ENCODE results near the gene ITGB5.
A peak's percentile ranks its signal among the peaks of the same experiment; 100 is the strongest.

ITGB5 gene

DNA sequence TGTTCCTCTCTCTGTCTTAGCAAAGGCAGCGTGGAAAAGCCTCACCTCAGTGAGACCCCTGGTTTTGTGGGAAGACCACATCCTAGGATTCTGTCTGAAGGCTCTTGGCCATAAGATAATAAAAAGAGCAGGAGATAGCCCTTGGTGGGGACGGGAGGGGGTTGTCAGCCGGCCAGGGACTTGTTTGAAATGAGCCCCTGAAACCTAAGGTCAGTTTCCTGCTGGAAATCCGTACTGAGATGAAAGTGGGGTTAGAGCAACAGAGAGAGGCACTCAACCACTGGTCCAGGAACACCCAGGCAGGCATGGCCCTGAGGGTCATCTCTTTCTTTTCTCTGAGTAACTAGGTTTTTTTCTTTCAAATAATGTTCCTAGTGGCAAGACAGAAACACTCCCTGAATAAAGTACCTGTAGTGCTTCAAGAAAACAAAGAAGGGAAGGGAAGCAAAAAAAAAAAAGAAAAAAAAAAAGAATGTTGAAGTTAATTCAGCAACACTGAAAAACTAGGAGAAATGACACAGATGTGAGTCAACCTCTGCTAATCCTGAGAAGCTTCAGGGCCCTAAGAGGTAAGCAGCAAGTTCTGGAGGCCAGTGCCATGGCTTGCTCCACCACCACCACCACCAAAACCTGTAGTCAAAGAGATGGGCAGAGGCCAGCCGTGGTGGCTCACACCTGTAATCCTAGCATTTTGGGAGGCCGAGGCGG lies 3.2 kb downstream of the ITGB5 start:
- Mint-ChIP-seq H3K27me3 (peaks cover 70% of the 10 kb centered on the region), H3K4me3 (no peak overlapping the region), H3K4me1 (peaks cover 11% of the 10 kb centered on the region), H3K9me3 (no peaks in the 10 kb centered on the region), H3K27ac (no peak overlapping the region), H3K36me3 (no peaks in the 10 kb centered on the region)
- ATAC-seq: no peak

- no peaks in the 10 kb centered on the region for H3K9me3 Mint-ChIP-seq
- no peaks in the 10 kb centered on the region for H3K36me3 Mint-ChIP-seq
- H3K4me3 Mint-ChIP-seq: no peak overlapping the region
- no peak for ATAC-seq
- peaks cover 15% of the 10 kb centered on the region for H3K4me1 Mint-ChIP-seq
- H3K27me3 Mint-ChIP-seq: peaks cover 66% of the 10 kb centered on the region
- no peak overlapping the region for H3K27ac Mint-ChIP-seq
These were observed 4.1 kb downstream of the ITGB5 start for GRCh38 chr3:124882816-124883747.

DNA sequence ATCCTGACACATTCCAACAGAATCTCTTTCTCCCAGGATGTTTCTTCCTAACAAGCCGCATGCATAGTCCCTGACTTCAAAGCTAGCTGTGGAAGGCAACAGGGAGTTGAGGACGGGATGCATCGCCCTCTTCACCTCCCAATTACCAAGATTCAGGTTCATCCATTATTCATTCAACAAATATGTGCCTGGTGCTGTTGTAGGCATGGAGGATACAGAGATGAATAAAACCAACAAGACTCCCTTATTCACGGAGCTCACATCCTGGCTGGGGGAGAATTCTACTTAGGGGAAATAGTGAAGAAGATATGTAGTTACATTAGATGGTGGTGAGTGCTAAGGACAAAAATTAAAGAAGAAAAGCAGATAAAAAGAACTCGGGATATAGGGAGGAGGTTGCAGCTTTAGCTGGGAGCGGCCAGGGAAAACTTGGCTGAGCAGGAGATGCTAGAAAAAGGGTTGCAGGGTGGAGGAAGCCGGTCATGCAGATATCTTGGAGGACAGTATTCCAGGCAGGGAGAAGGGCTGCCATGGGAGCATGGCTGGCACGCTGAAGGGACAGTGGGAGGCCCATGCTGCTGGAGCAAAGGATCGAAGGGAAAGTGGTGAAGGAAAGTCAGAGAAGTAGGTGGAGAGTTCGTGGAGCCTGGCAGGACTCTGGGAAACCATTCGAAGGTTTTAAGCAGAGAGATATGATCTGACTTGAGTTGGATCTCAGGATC lies 5.0 kb downstream of the ITGB5 start:
- H3K9me3 Mint-ChIP-seq: no peaks in the 10 kb centered on the region
- H3K27ac Mint-ChIP-seq: no peak overlapping the region
- no peaks in the 10 kb centered on the region for H3K36me3 Mint-ChIP-seq
- ATAC-seq: no peak
- H3K4me1 Mint-ChIP-seq: peaks cover 15% of the 10 kb centered on the region
- H3K27me3 Mint-ChIP-seq: peaks cover 57% of the 10 kb centered on the region
- no peak overlapping the region for H3K4me3 Mint-ChIP-seq

- H3K27me3 Mint-ChIP-seq: peaks cover 53% of the 10 kb centered on the region
- no peak overlapping the region for H3K27ac Mint-ChIP-seq
- peaks cover 8% of the 10 kb centered on the region for H3K4me1 Mint-ChIP-seq
- no peaks in the 10 kb centered on the region for H3K36me3 Mint-ChIP-seq
- H3K9me3 Mint-ChIP-seq: no peaks in the 10 kb centered on the region
- ATAC-seq: no peak
- H3K4me3 Mint-ChIP-seq: no peak overlapping the region
These were observed 7.9 kb downstream of the ITGB5 start for GRCh38 chr3:124879337-124879680.

- H3K36me3 Mint-ChIP-seq: no peaks in the 10 kb centered on the region
- peaks cover 53% of the 10 kb centered on the region for H3K27me3 Mint-ChIP-seq
- peak; percentile 59 for ATAC-seq
- H3K4me3 Mint-ChIP-seq: no peak overlapping the region
- H3K27ac Mint-ChIP-seq: no peak overlapping the region
- H3K4me1 Mint-ChIP-seq: peaks cover 8% of the 10 kb centered on the region
- H3K9me3 Mint-ChIP-seq: no peaks in the 10 kb centered on the region
These were observed 8.4 kb downstream of the ITGB5 start for GRCh38 chr3:124878561-124879336.

GRCh38 chr3:124877674-124878073 lies 9.5 kb downstream of the ITGB5 start:
- H3K4me1 Mint-ChIP-seq: peaks cover 8% of the 10 kb centered on the region
- peaks cover 58% of the 10 kb centered on the region for H3K27me3 Mint-ChIP-seq
- no peaks in the 10 kb centered on the region for H3K9me3 Mint-ChIP-seq
- no peak overlapping the region for H3K4me3 Mint-ChIP-seq
- no peak overlapping the region for H3K27ac Mint-ChIP-seq
- no peak for ATAC-seq
- no peaks in the 10 kb centered on the region for H3K36me3 Mint-ChIP-seq

DNA sequence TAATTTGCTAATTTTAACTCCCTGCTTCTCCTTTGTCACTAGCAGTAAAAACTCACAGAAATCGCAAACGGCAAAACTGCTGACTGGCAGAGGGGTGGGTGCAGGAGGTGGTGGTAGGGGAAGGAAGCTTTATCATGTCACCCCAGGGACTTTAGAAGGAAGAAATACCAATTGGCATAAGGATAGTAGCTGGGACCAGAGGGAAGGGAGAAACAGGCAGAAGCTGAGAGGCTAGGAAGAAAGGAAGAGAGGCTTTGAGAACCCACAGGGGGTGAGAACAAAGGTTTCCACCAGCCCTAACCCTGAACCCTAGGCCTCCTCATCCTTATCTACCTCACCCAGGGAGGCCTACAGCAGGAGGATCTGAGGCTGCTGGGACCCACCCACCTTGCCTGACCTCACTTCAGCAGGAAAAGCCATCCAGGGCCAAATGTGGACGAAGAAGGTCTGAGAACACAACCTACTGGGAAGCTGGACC lies 10.7 kb downstream of the ITGB5 start:
- H3K27ac Mint-ChIP-seq: no peak overlapping the region
- H3K27me3 Mint-ChIP-seq: peaks cover 58% of the 10 kb centered on the region
- H3K4me1 Mint-ChIP-seq: peaks cover 8% of the 10 kb centered on the region
- ATAC-seq: no peak
- no peaks in the 10 kb centered on the region for H3K9me3 Mint-ChIP-seq
- H3K4me3 Mint-ChIP-seq: no peak overlapping the region
- H3K36me3 Mint-ChIP-seq: no peaks in the 10 kb centered on the region

DNA sequence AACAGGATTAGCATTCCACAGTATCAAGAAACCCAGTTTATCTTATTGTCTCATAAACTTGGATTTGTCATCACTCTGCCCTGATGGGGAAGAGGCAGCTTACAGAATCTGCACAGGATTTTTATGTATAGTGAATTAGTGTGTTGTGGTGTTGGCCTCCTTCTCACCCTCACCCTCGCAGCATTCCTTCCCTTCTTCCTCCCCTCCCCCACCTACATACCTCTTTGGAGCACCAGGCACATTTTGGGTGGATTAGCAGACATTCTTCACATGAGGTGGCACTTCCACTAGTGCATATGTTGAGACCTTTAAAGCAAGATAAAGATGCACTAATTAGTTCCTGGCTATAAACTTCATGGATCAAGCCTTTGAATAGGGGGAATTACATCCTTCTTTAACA lies 13.9 kb downstream of the ITGB5 start:
- ATAC-seq: no peak
- H3K4me1 Mint-ChIP-seq: no peaks in the 10 kb centered on the region
- no peak overlapping the region for H3K27ac Mint-ChIP-seq
- no peaks in the 10 kb centered on the region for H3K36me3 Mint-ChIP-seq
- peaks cover 65% of the 10 kb centered on the region for H3K27me3 Mint-ChIP-seq
- no peaks in the 10 kb centered on the region for H3K9me3 Mint-ChIP-seq
- H3K4me3 Mint-ChIP-seq: no peak overlapping the region

- no peaks in the 10 kb centered on the region for H3K36me3 Mint-ChIP-seq
- no peak overlapping the region for H3K4me3 Mint-ChIP-seq
- H3K9me3 Mint-ChIP-seq: no peaks in the 10 kb centered on the region
- no peak for ATAC-seq
- no peaks in the 10 kb centered on the region for H3K4me1 Mint-ChIP-seq
- peaks cover 56% of the 10 kb centered on the region for H3K27me3 Mint-ChIP-seq
- H3K27ac Mint-ChIP-seq: no peak overlapping the region
These were observed 19.7 kb downstream of the ITGB5 start for GRCh38 chr3:124867511-124867910.

DNA sequence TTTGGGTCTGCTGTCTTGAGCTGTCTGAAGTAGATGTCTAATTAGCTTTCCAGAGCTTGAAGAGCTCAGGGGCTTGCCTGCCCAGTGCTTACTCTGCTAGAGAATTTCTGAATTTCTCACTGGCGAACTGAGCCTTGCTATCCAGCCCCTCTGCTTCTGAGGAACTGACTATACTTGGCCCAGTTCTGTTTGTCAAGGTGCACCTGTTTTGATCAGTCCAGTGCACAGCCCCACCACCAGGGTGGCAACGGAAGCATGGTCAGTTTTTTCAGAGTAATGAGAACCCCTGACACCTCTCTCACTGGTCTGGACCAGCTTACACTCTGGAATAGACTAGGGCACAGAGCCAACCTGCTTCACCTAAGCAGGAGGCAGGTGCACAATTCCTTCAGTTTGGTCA lies 25.2 kb downstream of the ITGB5 start:
- Mint-ChIP-seq H3K36me3 (no peaks in the 10 kb centered on the region), H3K9me3 (no peaks in the 10 kb centered on the region), H3K27ac (no peak overlapping the region), H3K4me3 (no peak overlapping the region), H3K4me1 (no peaks in the 10 kb centered on the region), H3K27me3 (peaks cover 11% of the 10 kb centered on the region)
- ATAC-seq: peak; percentile 27

DNA sequence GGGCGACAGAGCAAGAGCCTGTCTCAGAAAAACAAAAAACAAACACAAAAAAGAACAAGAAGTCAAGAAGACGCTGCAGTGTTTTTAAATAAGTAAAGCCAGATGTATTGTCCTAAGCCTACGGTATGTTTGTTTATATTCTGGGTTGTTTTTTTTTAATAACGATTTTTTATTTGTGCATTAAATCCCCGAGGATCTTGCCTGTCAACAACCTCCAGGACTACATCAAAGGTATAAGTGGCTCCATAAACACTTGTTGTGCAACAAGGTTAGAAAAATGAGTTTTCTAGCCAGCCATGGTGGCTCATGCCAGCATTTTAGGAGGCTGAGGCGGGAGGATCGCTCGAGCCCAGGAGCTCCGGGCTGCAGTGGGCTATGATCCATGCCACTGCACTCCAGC lies 26.1 kb downstream of the ITGB5 start:
- no peaks in the 10 kb centered on the region for H3K4me1 Mint-ChIP-seq
- no peak overlapping the region for H3K27ac Mint-ChIP-seq
- no peak overlapping the region for H3K4me3 Mint-ChIP-seq
- H3K36me3 Mint-ChIP-seq: no peaks in the 10 kb centered on the region
- no peaks in the 10 kb centered on the region for H3K9me3 Mint-ChIP-seq
- H3K27me3 Mint-ChIP-seq: peaks cover 5% of the 10 kb centered on the region
- ATAC-seq: no peak

DNA sequence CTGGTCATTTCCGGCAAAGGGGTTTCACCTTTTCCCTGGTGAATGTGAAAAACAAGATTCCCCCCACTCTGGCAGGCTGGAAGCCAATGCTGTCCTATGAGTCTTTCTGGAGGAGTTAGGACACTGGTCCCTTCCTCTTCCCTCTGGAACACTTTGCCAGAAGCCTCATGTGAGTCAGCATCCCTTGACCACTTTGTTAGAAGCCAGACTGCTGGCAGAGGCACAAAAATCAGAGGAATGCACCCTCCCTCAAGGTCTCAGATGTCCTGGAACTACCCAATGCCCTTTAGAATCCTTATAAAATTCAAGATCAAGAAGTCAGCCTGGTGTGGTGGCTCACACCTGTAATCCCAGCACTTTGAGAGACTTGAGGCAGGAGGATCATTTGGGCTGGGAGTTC lies 26.6 kb downstream of the ITGB5 start:
- Mint-ChIP-seq H3K9me3 (no peaks in the 10 kb centered on the region), H3K36me3 (no peaks in the 10 kb centered on the region), H3K27ac (no peak overlapping the region), H3K27me3 (peaks cover 8% of the 10 kb centered on the region), H3K4me3 (no peak overlapping the region), H3K4me1 (no peaks in the 10 kb centered on the region)
- ATAC-seq: no peak

- Mint-ChIP-seq H3K27ac (no peak overlapping the region), H3K4me1 (no peaks in the 10 kb centered on the region), H3K4me3 (no peak overlapping the region), H3K36me3 (no peaks in the 10 kb centered on the region), H3K27me3 (peaks cover 13% of the 10 kb centered on the region), H3K9me3 (no peaks in the 10 kb centered on the region)
- no peak for ATAC-seq
These were observed 28.1 kb downstream of the ITGB5 start for GRCh38 chr3:124859025-124859424.

DNA sequence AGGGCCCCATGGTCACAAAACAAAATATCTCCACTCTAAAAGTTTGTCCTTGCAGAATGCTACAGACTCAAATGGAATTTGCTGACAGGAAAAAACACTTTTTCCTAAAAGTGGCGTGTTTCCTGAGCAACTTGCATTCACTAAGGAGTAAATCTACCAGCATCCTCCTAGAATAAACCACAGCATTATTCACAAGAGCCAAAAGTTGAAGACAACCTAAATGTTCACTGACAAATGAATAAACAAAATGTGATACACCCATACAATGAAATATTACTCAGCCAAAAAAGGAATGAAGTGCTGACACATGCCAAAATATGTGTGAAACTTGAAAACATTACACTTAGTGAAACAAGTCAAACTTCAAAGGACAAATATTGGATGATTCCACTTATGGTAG lies 28.9 kb downstream of the ITGB5 start:
- Mint-ChIP-seq H3K4me3 (no peak overlapping the region), H3K27ac (no peak overlapping the region), H3K27me3 (peaks cover 13% of the 10 kb centered on the region), H3K9me3 (no peaks in the 10 kb centered on the region), H3K36me3 (no peaks in the 10 kb centered on the region), H3K4me1 (no peaks in the 10 kb centered on the region)
- ATAC-seq: no peak

GRCh38 chr3:124856677-124857076 lies 30.5 kb downstream of the ITGB5 start:
- ATAC-seq: no peak
- Mint-ChIP-seq H3K27me3 (peaks cover 24% of the 10 kb centered on the region), H3K9me3 (no peaks in the 10 kb centered on the region), H3K27ac (no peak overlapping the region), H3K36me3 (no peaks in the 10 kb centered on the region), H3K4me3 (no peak overlapping the region), H3K4me1 (no peaks in the 10 kb centered on the region)
